SK-N-SH treated with all-trans-retinoic acid at 6 μM for 48 hours (cell line): ENCODE data around the gene SETD6.

Experiments
- ATAC-seq: fragments of 200-7000 bp; cut with Tn5 transposase; 3 replicates; pipeline ENCODE4 v1.9.1; 2020; ENCODE audit warnings: mild to moderate bottlenecking, moderate library complexity
- ARNTL ChIP-seq: fragments of 450-650 bp; formaldehyde crosslinking; IDR thresholded peaks from 2 replicates; pipeline ENCODE4 v1.5.0; 2020; ENCODE audit warnings: low read depth, mild to moderate bottlenecking, moderate library complexity, borderline replicate concordance
- BACH2 ChIP-seq: fragments of 250-450 bp; sonication (Bioruptor Pico); IDR thresholded peaks from 2 replicates; pipeline ENCODE4 v1.9.0; 2021; ENCODE audit warnings: mild to moderate bottlenecking, borderline replicate concordance
- OSR1 ChIP-seq: fragments of 250-450 bp; sonication (Bioruptor Pico); IDR thresholded peaks from 2 replicates; pipeline ENCODE4 v1.8.0; 2022; ENCODE audit warnings: moderate library complexity, mild to moderate bottlenecking, inconsistent platforms
- PPARA ChIP-seq: fragments of 250-450 bp; sonication (Bioruptor Pico); IDR thresholded peaks from 2 replicates; pipeline ENCODE4 v1.5.0; 2020; ENCODE audit warnings: mild to moderate bottlenecking, borderline replicate concordance
- RARB ChIP-seq: fragments of 250-450 bp; sonication (Bioruptor Pico); IDR thresholded peaks from 2 replicates; pipeline ENCODE4 v1.8.0; 2021; ENCODE audit warnings: mild to moderate bottlenecking, moderate library complexity
- SNAI2 ChIP-seq: fragments of 250-450 bp; sonication (Bioruptor Pico); IDR thresholded peaks from 2 replicates; pipeline ENCODE4 v1.5.0; 2020; ENCODE audit warnings: mild to moderate bottlenecking, moderate library complexity
- TOX ChIP-seq: fragments of 250-450 bp; sonication (Bioruptor Pico); IDR thresholded peaks from 2 replicates; pipeline ENCODE4 v1.8.0; 2021; ENCODE audit warnings: mild to moderate bottlenecking, moderate library complexity, borderline replicate concordance
- ZC3H10 ChIP-seq: fragments of 250-450 bp; sonication (Bioruptor Pico); IDR thresholded peaks from 2 replicates; pipeline ENCODE4 v1.5.1; 2021; ENCODE audit warnings: mild to moderate bottlenecking, moderate library complexity
- ZFP3 ChIP-seq: fragments of 250-450 bp; sonication (Bioruptor Pico); IDR thresholded peaks from 2 replicates; pipeline ENCODE4 v1.5.0; 2020; ENCODE audit warnings: mild to moderate bottlenecking, moderate library complexity
- ZFP30 ChIP-seq: fragments of 450-650 bp; formaldehyde crosslinking; IDR thresholded peaks from 2 replicates; pipeline ENCODE4 v1.5.0; 2022; ENCODE audit warnings: mild to moderate bottlenecking, moderate library complexity
- ZNF565 ChIP-seq: fragments of 450-650 bp; formaldehyde crosslinking; conservative IDR thresholded peaks from 2 replicates; pipeline ENCODE4 v1.5.0; 2020; ENCODE audit warnings: low read depth, mild to moderate bottlenecking, moderate library complexity
- ZNF70 ChIP-seq: fragments of 450-650 bp; formaldehyde crosslinking; IDR thresholded peaks from 2 replicates; pipeline ENCODE4 v1.5.0; 2020; ENCODE audit warnings: mild to moderate bottlenecking, moderate library complexity
- TF ChIP-seq, protein P1 (sequence below): fragments of 250-450 bp; sonication (Bioruptor Pico); IDR thresholded peaks from 2 replicates; pipeline ENCODE4 v1.5.1; 2021; ENCODE audit warnings: mild to moderate bottlenecking, moderate library complexity
- TF ChIP-seq, protein P2 (sequence below): fragments of 250-450 bp; sonication (Bioruptor Pico); IDR thresholded peaks from 2 replicates; pipeline ENCODE4 v1.8.0; 2020; ENCODE audit warnings: mild to moderate bottlenecking, moderate library complexity, borderline replicate concordance
- TF ChIP-seq, protein P3 (sequence below): fragments of 250-450 bp; sonication (Bioruptor Pico); IDR thresholded peaks from 2 replicates; pipeline ENCODE4 v1.8.0; 2021; ENCODE audit warnings: low read depth, mild to moderate bottlenecking, moderate library complexity, borderline replicate concordance
- TF ChIP-seq, protein P4 (sequence below): fragments of 250-450 bp; sonication (Bioruptor Pico); IDR thresholded peaks from 2 replicates; pipeline ENCODE4 v1.5.0; 2020; ENCODE audit warnings: mild to moderate bottlenecking, moderate library complexity
- TF ChIP-seq, protein P5 (sequence below): fragments of 250-450 bp; sonication (Bioruptor Pico); IDR thresholded peaks from 2 replicates; pipeline ENCODE4 v1.5.1; 2020; ENCODE audit warnings: low read depth, mild to moderate bottlenecking, moderate library complexity

The SETD6 gene

DNA sequence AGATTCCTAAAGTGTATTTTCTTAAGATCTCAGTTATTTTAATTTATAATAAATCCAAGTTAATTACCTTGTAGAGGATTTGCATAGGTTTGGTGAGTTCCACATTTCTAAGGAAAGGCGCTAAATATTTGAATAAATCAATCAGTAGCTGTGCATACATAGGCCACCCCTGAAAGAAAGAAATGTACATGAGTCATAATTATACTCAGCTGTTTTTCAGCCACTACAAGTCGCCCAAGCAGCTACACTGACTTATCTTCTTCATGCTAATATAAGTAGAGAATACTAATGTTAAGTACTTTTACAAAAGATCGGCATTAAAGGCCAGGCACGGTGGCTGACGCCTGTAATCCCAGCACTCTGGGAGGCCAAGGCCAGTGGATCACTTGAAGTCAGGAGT, 14.9 kb downstream of the SETD6 start:
- TF ChIP-seq SNAI2 (CRISPR knock-in tag): no peak
- no peak for TF ChIP-seq ARNTL (CRISPR knock-in tag)
- TF ChIP-seq, protein P1, sequence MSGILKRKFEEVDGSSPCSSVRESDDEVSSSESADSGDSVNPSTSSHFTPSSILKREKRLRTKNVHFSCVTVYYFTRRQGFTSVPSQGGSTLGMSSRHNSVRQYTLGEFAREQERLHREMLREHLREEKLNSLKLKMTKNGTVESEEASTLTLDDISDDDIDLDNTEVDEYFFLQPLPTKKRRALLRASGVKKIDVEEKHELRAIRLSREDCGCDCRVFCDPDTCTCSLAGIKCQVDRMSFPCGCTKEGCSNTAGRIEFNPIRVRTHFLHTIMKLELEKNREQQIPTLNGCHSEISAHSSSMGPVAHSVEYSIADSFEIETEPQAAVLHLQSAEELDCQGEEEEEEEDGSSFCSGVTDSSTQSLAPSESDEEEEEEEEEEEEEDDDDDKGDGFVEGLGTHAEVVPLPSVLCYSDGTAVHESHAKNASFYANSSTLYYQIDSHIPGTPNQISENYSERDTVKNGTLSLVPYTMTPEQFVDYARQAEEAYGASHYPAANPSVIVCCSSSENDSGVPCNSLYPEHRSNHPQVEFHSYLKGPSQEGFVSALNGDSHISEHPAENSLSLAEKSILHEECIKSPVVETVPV (CRISPR knock-in tag): no peak
- no peak for TF ChIP-seq ZNF565 (CRISPR knock-in tag)
- ATAC-seq: peak; percentile 59; the same call in 1 of the 3 replicates

DNA sequence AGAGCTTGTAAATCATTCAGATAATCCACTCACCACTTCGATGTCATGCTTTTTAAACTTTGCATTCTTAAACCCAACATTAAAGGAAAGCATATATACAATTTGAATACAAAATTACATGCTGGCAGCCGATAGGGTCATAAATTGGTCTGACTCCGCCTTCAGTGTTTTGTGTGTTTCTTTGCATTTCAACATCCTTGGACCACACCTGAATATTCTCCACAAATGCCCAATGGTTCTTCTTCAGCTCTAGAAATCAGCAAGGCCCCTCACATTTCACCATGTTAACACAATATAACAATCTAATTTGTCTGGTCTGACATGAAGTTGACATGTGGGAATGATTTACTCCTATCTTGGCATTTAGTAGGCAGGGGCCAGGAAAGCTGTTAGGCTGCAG, 17.1 kb downstream of the SETD6 start:
- no peak for ATAC-seq
- TF ChIP-seq, protein P2, sequence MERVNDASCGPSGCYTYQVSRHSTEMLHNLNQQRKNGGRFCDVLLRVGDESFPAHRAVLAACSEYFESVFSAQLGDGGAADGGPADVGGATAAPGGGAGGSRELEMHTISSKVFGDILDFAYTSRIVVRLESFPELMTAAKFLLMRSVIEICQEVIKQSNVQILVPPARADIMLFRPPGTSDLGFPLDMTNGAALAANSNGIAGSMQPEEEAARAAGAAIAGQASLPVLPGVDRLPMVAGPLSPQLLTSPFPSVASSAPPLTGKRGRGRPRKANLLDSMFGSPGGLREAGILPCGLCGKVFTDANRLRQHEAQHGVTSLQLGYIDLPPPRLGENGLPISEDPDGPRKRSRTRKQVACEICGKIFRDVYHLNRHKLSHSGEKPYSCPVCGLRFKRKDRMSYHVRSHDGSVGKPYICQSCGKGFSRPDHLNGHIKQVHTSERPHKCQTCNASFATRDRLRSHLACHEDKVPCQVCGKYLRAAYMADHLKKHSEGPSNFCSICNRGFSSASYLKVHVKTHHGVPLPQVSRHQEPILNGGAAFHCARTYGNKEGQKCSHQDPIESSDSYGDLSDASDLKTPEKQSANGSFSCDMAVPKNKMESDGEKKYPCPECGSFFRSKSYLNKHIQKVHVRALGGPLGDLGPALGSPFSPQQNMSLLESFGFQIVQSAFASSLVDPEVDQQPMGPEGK (CRISPR knock-in tag): no peak
- TF ChIP-seq RARB (CRISPR knock-in tag): no peak
- TF ChIP-seq, protein P3, sequence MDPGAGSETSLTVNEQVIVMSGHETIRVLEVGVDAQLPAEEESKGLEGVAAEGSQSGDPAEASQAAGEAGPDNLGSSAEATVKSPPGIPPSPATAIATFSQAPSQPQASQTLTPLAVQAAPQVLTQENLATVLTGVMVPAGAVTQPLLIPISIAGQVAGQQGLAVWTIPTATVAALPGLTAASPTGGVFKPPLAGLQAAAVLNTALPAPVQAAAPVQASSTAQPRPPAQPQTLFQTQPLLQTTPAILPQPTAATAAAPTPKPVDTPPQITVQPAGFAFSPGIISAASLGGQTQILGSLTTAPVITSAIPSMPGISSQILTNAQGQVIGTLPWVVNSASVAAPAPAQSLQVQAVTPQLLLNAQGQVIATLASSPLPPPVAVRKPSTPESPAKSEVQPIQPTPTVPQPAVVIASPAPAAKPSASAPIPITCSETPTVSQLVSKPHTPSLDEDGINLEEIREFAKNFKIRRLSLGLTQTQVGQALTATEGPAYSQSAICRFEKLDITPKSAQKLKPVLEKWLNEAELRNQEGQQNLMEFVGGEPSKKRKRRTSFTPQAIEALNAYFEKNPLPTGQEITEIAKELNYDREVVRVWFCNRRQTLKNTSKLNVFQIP (CRISPR knock-in tag): no peak
- no peak for TF ChIP-seq OSR1 (CRISPR knock-in tag)
- TF ChIP-seq TOX (CRISPR knock-in tag): no peak
- TF ChIP-seq BACH2: no peak

DNA sequence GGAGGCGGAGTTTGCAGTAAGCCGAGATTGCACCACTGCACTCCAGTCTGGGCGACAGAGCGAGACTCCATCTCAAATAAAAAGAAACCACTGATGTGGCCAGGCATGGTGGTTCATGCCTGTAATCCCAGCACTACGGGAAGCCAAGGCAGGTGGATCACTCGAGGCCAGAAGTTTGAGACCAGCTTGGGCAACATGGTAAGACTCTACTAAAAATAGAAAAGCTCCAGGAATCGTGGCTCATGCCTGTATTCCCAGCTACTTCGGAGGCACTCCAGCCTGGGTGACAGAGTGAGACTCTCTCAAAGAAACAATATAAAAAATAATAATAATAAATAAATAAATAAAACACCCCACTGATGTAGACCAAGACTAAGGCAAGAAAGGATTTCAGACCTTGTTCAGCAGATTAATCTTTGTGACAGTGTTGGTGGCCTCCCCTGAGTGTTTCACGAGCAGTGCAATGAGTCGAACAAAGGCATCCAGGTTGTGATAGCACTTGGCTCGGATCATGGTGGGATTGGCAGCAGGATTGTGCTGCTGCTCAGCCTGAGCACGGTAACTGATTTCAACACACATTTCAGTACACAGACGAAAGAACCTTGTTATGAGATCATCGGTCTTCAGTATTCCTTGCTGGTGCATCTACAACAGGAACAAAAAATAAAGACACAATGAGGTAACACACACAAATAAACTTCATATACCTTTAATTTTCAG, 18.6 kb downstream of the SETD6 start:
- TF ChIP-seq ZNF565 (CRISPR knock-in tag) (no peak), TOX (CRISPR knock-in tag) (no peak), ZNF70 (CRISPR knock-in tag) (no peak), SNAI2 (CRISPR knock-in tag) (no peak), PPARA (CRISPR knock-in tag) (no peak), BACH2 (no peak), ZFP30 (CRISPR knock-in tag) (no peak), ZFP3 (no peak), ZC3H10 (CRISPR knock-in tag) (no peak)
- TF ChIP-seq, protein P4, sequence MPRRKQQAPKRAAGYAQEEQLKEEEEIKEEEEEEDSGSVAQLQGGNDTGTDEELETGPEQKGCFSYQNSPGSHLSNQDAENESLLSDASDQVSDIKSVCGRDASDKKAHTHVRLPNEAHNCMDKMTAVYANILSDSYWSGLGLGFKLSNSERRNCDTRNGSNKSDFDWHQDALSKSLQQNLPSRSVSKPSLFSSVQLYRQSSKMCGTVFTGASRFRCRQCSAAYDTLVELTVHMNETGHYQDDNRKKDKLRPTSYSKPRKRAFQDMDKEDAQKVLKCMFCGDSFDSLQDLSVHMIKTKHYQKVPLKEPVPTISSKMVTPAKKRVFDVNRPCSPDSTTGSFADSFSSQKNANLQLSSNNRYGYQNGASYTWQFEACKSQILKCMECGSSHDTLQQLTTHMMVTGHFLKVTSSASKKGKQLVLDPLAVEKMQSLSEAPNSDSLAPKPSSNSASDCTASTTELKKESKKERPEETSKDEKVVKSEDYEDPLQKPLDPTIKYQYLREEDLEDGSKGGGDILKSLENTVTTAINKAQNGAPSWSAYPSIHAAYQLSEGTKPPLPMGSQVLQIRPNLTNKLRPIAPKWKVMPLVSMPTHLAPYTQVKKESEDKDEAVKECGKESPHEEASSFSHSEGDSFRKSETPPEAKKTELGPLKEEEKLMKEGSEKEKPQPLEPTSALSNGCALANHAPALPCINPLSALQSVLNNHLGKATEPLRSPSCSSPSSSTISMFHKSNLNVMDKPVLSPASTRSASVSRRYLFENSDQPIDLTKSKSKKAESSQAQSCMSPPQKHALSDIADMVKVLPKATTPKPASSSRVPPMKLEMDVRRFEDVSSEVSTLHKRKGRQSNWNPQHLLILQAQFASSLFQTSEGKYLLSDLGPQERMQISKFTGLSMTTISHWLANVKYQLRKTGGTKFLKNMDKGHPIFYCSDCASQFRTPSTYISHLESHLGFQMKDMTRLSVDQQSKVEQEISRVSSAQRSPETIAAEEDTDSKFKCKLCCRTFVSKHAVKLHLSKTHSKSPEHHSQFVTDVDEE (CRISPR knock-in tag): no peak
- TF ChIP-seq, protein P5, sequence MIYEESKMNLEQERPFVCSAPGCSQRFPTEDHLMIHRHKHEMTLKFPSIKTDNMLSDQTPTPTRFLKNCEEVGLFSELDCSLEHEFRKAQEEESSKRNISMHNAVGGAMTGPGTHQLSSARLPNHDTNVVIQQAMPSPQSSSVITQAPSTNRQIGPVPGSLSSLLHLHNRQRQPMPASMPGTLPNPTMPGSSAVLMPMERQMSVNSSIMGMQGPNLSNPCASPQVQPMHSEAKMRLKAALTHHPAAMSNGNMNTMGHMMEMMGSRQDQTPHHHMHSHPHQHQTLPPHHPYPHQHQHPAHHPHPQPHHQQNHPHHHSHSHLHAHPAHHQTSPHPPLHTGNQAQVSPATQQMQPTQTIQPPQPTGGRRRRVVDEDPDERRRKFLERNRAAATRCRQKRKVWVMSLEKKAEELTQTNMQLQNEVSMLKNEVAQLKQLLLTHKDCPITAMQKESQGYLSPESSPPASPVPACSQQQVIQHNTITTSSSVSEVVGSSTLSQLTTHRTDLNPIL (CRISPR knock-in tag): no peak
- TF ChIP-seq, protein P3 (CRISPR knock-in tag): no peak
- ATAC-seq: no peak
